ENCODE results near the gene SCT. TPM values are rescaled to one million over a fixed set of nuclear protein-coding genes. Genes with fewer than 3 reads are reported as not detected.

SCT gene, protein sequence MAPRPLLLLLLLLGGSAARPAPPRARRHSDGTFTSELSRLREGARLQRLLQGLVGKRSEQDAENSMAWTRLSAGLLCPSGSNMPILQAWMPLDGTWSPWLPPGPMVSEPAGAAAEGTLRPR
- not detected for total RNA-seq

DNA sequence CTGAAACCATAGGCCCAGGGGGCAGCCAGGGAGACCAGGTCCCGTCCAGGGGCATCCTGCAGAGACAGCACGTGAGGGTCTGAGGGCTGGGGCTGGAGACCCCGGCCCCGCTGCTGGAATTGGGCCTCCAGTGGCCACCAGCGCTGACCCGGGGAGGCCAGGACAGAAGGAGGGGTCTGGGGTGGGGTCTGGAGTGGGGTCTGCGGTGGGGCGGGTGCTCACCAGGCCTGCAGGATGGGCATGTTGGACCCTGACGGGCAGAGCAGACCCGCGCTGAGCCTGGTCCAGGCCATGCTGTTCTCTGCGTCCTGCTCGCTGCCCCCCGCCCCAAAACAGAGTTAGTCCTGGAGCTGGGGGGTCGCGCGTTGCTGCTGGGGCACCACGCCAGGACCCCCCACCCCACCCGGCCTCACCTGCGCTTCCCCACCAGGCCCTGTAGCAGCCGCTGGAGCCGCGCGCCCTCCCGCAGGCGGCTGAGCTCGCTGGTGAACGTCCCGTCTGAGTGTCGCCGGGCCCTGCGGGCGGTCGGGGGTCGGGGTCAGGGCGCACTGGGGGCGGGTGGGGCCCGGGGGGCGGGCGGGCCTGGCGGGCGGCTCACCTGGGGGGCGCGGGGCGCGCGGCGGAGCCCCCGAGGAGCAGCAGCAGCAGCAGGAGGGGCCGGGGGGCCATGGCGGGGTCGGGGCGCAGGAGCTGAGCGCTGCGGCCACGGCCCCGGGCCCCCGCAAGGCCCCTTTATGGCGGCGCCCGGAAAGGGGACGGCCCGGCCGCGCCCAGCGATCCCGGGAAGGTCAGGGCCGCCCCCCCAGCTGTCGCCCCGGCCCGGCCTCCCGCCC, at the start of gene SCT:
SCT (minus strand) TSS at position 707 of the 833 bp plus-strand sequence; CDS start at position 669, 38 bp downstream.
- Mint-ChIP-seq H3K4me3 (peak within 1 kb of the TSS; percentile 52), H3K9me3 (no peaks in the 10 kb centered on the region), H3K36me3 (ENCODE audit: low read depth) (peaks cover 20% of the 10 kb centered on the region), H3K27me3 (peaks cover 17% of the 10 kb centered on the region), H3K4me1 (peaks cover 23% of the 10 kb centered on the region), H3K27ac (no peak within 1 kb of the TSS)
- ATAC-seq (replicated peaks), result no peak

DNA sequence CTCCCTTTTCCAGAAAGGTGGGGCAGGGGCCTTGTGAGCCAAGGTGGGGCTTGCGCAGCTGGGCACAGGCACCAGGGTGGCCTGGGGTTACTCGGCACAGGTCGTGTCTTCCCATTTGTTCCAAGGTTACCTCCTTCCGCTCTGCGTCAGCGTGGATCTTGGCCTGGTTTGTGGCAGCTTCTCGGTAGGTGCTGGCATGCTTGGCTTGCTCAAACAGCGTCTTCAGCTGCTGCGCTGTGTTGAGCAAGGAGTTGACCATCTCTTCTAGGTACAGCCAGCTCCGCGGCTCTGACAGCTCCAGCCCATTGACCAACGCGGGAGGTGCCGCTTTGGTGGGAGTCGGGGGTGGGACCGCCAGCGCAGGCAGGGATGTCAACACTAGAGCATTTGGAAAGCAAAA, 47.4 kb upstream of the SCT start:
- no peaks in the 10 kb centered on the region for H3K9me3 Mint-ChIP-seq
- no peaks in the 10 kb centered on the region for H3K27me3 Mint-ChIP-seq
- no peak overlapping the region for H3K27ac Mint-ChIP-seq
- peaks cover 72% of the 10 kb centered on the region for H3K36me3 Mint-ChIP-seq (ENCODE audit: low read depth)
- no peak overlapping the region for H3K4me3 Mint-ChIP-seq
- H3K4me1 Mint-ChIP-seq, result no peaks in the 10 kb centered on the region
- ATAC-seq (replicated peaks), result no peak

DNA sequence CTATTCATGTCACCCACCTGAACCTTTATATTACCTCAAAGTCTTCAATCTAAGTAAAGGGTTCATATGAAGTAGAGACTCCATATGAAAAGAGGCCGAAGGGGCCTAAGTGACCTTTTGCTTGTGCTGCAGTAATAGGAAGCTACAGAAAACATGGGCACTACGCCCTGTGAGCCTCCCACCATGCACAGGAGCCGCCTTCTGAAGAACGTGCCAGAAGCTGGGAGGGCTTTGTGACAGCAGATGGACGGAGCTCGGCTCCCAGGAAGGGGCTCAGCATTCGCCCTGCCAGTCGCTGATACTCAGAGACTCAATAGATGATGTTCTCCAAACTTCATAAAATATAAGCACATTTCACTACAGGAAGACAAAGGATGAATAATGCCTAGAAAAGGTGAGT, 46.9 kb upstream of the SCT start:
- Mint-ChIP-seq H3K4me1 (no peaks in the 10 kb centered on the region), H3K36me3 (ENCODE audit: low read depth) (peaks cover 68% of the 10 kb centered on the region), H3K4me3 (no peak overlapping the region), H3K9me3 (no peaks in the 10 kb centered on the region), H3K27ac (no peak overlapping the region), H3K27me3 (no peaks in the 10 kb centered on the region)
- no peak for ATAC-seq (replicated peaks)

DNA sequence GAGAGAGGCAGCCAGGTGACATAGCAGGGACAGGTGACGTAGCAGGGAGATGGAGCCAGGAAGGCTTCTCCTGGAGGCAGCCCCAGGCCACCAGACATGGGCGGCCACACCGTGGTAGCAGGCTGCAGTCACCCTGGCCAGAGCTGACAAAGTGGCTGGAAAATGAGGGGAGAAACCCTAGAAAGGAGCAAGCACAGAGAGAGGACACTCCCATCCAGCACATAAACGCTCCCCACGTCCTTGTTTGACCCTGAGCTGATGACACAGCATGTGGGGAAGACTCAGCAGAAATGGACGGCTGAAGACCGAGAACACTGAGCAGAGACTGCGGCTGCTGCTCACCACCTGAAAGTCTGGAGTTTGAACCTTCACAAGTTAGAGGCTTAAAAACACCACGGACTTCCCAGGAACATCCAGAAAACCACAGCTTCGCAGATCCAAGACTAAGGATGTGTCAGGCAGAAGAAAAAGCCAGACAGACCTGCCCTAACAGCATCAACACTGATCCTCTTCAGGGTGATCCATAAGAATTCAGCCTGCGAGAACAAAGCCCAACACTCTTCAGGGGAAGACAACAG, 38.8 kb upstream of the SCT start:
- H3K27ac Mint-ChIP-seq, result peak overlapping the region; percentile 38
- no peaks in the 10 kb centered on the region for H3K9me3 Mint-ChIP-seq
- peaks cover 55% of the 10 kb centered on the region for H3K36me3 Mint-ChIP-seq (ENCODE audit: low read depth)

DNA sequence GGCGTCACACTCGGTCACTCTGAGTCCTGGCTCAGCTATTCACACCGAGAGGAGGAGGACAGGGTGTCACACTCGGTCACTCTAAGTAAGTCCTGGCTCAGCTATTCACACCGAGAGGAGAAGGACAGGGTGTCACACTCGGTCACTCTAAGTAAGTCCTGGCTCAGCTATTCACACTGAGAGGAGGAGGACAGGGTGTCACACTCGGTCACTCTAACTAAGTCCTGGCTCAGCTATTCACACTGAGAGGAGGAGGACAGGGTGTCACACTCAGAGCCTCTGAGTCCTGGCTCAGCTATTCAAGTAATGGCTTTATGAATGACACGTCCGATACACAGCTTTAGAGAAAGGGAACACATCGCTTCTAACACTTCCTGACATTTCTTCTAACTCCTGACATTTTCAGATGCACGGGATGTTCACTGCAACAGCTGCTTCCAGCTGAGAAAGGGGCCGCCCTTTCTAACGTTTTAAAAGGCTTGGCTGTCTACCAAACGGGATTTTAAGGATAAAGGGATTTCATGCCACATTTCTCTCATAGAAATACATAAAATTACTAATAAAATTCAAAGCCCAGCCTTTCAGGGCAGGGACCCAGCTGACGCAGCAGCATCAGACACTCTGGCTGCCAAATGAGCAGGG, 38.2 kb upstream of the SCT start:
- peaks cover 54% of the 10 kb centered on the region for H3K36me3 Mint-ChIP-seq (ENCODE audit: low read depth)
- no peaks in the 10 kb centered on the region for H3K4me1 Mint-ChIP-seq
- no peak for ATAC-seq (replicated peaks)
- H3K27ac Mint-ChIP-seq, result peak overlapping the region; percentile 38
- H3K27me3 Mint-ChIP-seq, result no peaks in the 10 kb centered on the region
- no peaks in the 10 kb centered on the region for H3K9me3 Mint-ChIP-seq
- no peak overlapping the region for H3K4me3 Mint-ChIP-seq

More for the DNA sequence above, 38.8 kb upstream of the SCT start:
- ATAC-seq (replicated peaks), result no peak
- no peaks in the 10 kb centered on the region for H3K4me1 Mint-ChIP-seq
- H3K4me3 Mint-ChIP-seq, result no peak overlapping the region
- no peaks in the 10 kb centered on the region for H3K27me3 Mint-ChIP-seq

DNA sequence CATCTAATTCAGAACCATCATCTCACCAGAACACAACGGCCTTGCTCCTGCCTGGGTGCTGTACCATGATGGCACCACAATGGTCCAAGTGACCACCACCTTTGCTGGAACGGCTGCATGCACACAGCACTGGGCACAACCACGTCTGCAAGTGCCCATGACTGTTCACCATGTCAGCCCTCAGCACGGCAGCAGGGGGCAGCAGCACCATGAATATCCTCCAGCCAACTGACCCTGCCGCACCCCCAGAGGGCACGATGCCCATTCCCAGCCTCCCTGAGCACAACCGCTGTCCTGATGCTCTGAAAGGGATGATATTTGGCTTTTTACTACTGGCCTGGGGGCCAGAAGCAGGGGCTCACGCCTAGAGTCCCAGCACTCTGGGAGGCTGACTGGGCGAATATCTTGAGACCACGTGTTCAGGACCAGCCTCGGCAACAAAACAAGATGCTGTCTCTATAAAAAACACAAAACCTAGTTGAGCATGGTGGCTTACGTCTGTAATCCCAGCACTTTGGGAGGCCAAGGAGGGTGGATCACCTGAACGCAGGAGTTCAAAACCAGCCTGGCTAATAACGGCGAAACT, 35.8 kb upstream of the SCT start:
- Mint-ChIP-seq H3K27ac (no peak overlapping the region), H3K36me3 (ENCODE audit: low read depth) (peaks cover 55% of the 10 kb centered on the region)
- ATAC-seq (replicated peaks), result peak; percentile 70

DNA sequence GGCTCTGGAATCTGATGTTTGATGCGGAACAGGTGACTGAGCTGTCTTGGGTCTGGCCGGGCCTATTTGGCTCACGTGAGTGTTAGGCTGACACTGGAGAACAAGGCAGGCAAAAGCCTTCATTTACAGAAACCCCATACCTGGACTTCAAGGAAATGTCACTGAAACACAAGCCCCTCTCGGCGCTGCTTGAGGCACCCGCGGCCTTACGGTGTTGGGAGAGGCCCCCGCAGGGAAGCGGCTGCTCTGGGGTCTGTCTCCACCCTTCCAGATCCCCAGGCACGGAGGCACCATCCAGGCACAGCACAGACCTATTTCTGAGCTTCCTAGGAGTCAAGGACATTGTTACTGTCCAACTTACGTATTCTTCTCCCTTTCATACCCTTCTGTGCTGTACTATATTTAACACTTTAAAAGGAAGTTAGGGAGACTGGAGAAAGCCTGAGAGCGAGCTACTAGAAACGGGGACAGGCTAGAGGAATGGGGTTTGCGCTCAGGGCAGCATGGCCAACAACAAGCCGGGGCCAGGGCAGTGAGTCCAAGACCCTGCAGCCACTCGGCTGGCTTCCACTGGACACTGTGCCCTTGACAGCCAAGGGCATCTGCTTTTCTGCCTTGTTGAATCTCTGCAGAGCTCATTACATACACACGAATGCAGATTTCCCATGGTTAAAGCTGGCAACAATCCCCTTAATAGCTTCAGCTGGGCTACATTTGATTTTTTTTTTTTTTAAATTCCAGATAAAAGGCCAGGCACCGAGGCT, 33.9 kb upstream of the SCT start:
- no peak for ATAC-seq (replicated peaks)
- Mint-ChIP-seq H3K4me3 (no peak overlapping the region), H3K27me3 (no peaks in the 10 kb centered on the region), H3K4me1 (no peaks in the 10 kb centered on the region), H3K9me3 (no peaks in the 10 kb centered on the region), H3K27ac (no peak overlapping the region), H3K36me3 (ENCODE audit: low read depth) (peaks cover 44% of the 10 kb centered on the region)

More for the DNA sequence above, 35.8 kb upstream of the SCT start:
- H3K4me3 Mint-ChIP-seq, result no peak overlapping the region
- no peaks in the 10 kb centered on the region for H3K9me3 Mint-ChIP-seq
- H3K4me1 Mint-ChIP-seq, result no peaks in the 10 kb centered on the region
- H3K27me3 Mint-ChIP-seq, result no peaks in the 10 kb centered on the region

DNA sequence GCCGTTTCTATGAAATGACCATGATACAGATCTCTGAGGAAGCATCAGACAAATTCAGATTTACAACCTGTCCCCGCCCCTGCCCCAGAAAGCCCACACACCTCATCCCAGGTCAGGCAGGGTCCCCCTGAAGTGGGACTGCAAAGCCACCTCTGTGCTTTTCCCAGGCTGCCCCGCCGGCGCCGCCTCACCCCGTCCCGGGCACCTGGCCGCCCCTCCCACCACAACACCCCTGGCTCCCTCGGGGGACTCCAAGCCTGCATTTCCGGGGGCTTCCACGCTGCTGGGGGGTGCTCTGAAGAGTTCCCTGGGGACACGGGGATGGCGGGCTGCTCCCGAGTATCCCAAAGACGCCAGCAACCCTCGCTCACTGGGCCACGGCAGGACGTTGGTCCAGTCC, 33.3 kb upstream of the SCT start:
- H3K4me1 Mint-ChIP-seq, result no peaks in the 10 kb centered on the region
- H3K27ac Mint-ChIP-seq, result no peak overlapping the region
- no peak for ATAC-seq (replicated peaks)
- H3K9me3 Mint-ChIP-seq, result no peaks in the 10 kb centered on the region
- H3K36me3 Mint-ChIP-seq (ENCODE audit: low read depth), result peaks cover 38% of the 10 kb centered on the region
- H3K27me3 Mint-ChIP-seq, result no peaks in the 10 kb centered on the region
- no peak overlapping the region for H3K4me3 Mint-ChIP-seq

DNA sequence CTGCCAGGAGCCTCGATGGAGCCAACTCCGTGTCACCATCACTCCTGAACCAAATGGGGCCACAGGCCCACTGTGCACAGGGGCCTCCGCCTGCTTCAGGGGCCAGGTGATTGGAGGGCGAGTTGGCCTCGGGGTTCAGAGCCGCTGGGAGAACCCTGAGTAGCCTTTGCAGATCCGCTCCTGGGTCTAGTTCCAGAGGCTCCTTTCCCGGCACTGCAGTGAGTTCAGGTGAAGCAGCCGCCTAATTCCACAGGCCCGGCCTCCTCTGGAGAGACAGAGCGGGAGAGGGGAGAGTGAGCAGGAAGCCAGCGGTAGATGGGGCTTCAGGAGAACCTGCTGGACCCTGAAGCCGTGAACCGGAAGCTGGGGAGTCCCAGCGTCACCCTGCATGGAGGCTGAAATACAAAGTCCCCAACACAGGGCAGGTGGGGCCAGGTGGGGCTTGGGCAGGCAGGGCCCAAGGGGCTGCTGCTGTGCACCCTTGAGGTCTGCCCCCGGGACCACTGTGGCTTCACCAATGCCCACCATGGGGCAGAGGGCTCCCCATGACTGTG, 32.6 kb upstream of the SCT start:
- ATAC-seq (replicated peaks), result no peak
- H3K9me3 Mint-ChIP-seq, result no peaks in the 10 kb centered on the region
- no peaks in the 10 kb centered on the region for H3K27me3 Mint-ChIP-seq
- peaks cover 38% of the 10 kb centered on the region for H3K36me3 Mint-ChIP-seq (ENCODE audit: low read depth)
- no peak overlapping the region for H3K27ac Mint-ChIP-seq
- H3K4me1 Mint-ChIP-seq, result no peaks in the 10 kb centered on the region
- no peak overlapping the region for H3K4me3 Mint-ChIP-seq

DNA sequence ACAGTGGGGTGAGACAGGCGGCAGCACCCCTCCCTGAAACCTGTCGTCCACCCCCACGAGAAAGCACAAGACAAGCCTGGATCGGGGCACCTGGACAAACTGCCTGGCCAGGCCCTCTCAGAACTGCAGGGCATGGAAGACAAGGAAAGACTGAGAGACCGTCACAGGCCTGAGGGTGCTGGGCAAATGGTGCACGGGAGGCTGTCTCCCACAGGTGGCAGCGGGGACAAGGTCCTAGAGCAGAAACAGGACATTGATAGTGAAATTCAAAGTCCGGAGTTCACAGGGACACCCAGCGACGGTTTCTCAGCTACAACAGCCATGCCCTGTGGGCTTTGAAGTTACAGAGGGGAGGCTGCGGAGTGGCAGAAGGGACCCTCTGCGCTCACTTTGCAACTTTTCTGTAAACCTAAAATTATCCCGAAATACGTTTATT, 30.7 kb upstream of the SCT start:
- Mint-ChIP-seq H3K9me3 (no peaks in the 10 kb centered on the region), H3K36me3 (ENCODE audit: low read depth) (peaks cover 35% of the 10 kb centered on the region), H3K27me3 (no peaks in the 10 kb centered on the region), H3K27ac (no peak overlapping the region), H3K4me1 (no peaks in the 10 kb centered on the region), H3K4me3 (no peak overlapping the region)
- no peak for ATAC-seq (replicated peaks)

DNA sequence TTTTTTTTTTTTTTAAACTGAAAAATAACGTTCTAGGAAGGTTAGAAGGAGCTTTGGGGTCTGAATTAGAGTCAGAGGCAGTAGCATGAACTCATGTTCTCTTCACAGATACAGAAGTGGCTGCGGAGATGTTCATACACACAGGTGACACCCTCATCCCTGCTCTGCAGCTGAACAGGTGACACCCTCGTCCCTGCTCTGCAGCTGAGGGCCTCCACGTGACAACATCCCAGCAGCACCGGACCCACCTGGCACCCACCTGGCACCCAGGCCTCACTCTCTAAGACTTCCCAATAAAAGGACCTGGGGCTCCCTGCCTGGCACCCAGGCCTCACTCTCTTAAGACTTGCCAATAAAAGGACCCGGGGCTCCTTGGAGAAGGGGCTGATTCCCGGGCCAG, 29.9 kb upstream of the SCT start:
- Mint-ChIP-seq H3K4me1 (no peaks in the 10 kb centered on the region), H3K9me3 (no peaks in the 10 kb centered on the region), H3K4me3 (no peak overlapping the region), H3K27ac (no peak overlapping the region), H3K36me3 (ENCODE audit: low read depth) (peaks cover 38% of the 10 kb centered on the region), H3K27me3 (no peaks in the 10 kb centered on the region)
- no peak for ATAC-seq (replicated peaks)

DNA sequence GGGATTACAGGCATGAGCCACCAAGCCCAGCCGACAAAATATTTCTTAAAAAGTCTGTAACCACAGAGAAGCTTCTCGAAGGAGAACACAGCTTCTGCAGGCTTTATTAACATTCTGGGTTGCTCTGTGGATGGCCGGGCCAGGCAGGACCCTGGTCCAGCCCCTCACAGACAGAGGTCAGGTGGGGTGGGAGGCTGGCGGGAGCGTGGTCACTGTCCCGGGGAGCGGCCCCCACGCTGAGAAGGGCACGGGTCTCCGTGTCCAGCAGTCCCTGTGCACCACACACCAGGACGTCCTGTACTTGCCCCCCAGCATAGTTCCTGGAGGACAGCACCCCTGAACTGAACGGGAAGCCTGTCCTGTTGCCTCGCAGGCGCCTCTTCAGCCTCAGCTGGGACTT, 29.4 kb upstream of the SCT start:
- H3K27me3 Mint-ChIP-seq, result no peaks in the 10 kb centered on the region
- no peak overlapping the region for H3K4me3 Mint-ChIP-seq
- H3K4me1 Mint-ChIP-seq, result no peaks in the 10 kb centered on the region
- ATAC-seq (replicated peaks), result no peak
- H3K27ac Mint-ChIP-seq, result no peak overlapping the region
- H3K9me3 Mint-ChIP-seq, result no peaks in the 10 kb centered on the region
- peaks cover 39% of the 10 kb centered on the region for H3K36me3 Mint-ChIP-seq (ENCODE audit: low read depth)

DNA sequence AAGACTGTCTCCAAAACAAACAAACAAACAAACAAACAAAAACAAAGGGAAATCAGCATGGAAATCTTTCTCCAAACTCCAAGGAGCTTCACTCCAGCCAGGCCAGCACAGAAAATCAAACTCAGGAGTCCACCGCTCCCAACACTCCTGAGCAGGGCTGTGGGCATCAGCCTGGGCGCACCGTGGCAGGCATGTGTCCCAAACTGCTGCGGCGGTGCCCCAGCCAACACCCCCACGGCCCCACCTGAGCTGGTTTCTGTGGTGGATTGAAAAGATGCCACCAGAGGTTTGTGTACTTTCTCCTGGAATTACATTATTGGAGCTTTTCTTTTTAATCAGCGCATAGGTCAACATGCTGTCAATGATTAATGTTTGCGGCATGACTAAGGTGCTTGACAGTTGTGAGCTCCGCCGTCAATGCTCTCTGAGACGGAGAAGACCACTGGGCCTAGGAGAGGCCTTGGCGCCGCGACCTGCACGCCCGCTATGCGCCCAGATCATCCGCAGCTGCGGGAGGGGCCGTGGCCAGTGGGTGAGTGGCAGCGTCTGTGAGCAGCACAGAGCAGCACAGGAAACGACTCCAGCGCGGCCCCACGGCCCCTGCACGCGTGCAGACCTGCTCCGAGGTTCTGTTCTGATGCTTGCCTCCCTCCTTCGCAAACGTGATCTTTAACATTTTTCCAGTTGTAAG, 28.2 kb upstream of the SCT start:
- Mint-ChIP-seq H3K4me3 (no peak overlapping the region), H3K36me3 (ENCODE audit: low read depth) (peaks cover 50% of the 10 kb centered on the region), H3K27ac (no peak overlapping the region), H3K27me3 (no peaks in the 10 kb centered on the region), H3K4me1 (no peaks in the 10 kb centered on the region), H3K9me3 (no peaks in the 10 kb centered on the region)
- ATAC-seq (replicated peaks), result no peak
